Measurements from ENCODE around the gene ACTA1.
A peak's percentile ranks its signal among the peaks of the same experiment; 100 is the strongest.
"Not testable (repeated sequence)": the region's sequence is repeated elsewhere in the genome, so short reads cannot be mapped to it uniquely, and the experiment has no call there.

ACTA1 gene

GRCh38 chr1:229434005-229434640, at the start of gene ACTA1:
ACTA1 (minus strand) TSS chr1:229434094; CDS start chr1:229433115, 979 bp downstream.
- DNase-seq = peak; percentile 54

- no peak for DNase-seq
Measured at GRCh38 chr1:229482511-229482910, 48.6 kb upstream of the ACTA1 start.

- DNase-seq = no peak
Measured at GRCh38 chr1:229480495-229480894, 46.6 kb upstream of the ACTA1 start.

- DNase-seq = no peak
Measured at GRCh38 chr1:229479660-229480399, 45.9 kb upstream of the ACTA1 start.

- no peak for DNase-seq
Measured at GRCh38 chr1:229478852-229479251, 45.0 kb upstream of the ACTA1 start.

GRCh38 chr1:229475859-229476258, 42.0 kb upstream of the ACTA1 start:
- DNase-seq = not testable (repeated sequence)

GRCh38 chr1:229474509-229474908, 40.6 kb upstream of the ACTA1 start:
- no peak for DNase-seq

GRCh38 chr1:229471175-229471574, 37.3 kb upstream of the ACTA1 start:
- DNase-seq = no peak

- no peak for DNase-seq
Measured at GRCh38 chr1:229470406-229471043, 36.6 kb upstream of the ACTA1 start.

- no peak for DNase-seq
Measured at GRCh38 chr1:229466887-229467286, 33.0 kb upstream of the ACTA1 start.

- no peak for DNase-seq
Measured at GRCh38 chr1:229464672-229465071, 30.8 kb upstream of the ACTA1 start.

- DNase-seq = no peak
Measured at GRCh38 chr1:229461032-229461668, 27.3 kb upstream of the ACTA1 start.

- DNase-seq = no peak
Measured at GRCh38 chr1:229459815-229460214, 25.9 kb upstream of the ACTA1 start.

- DNase-seq = no peak
Measured at GRCh38 chr1:229457436-229457835, 23.5 kb upstream of the ACTA1 start.

GRCh38 chr1:229456016-229456415, 22.1 kb upstream of the ACTA1 start:
- DNase-seq = no peak

- DNase-seq = no peak
Measured at GRCh38 chr1:229454056-229454455, 20.2 kb upstream of the ACTA1 start.

- no peak for DNase-seq
Measured at GRCh38 chr1:229452956-229453801, 19.3 kb upstream of the ACTA1 start.

- no peak for DNase-seq
Measured at GRCh38 chr1:229448845-229449244, 15.0 kb upstream of the ACTA1 start.

GRCh38 chr1:229448354-229448753, 14.5 kb upstream of the ACTA1 start:
- DNase-seq = no peak

- DNase-seq = no peak
Measured at GRCh38 chr1:229447809-229448252, 13.9 kb upstream of the ACTA1 start.

GRCh38 chr1:229445828-229446227, 11.9 kb upstream of the ACTA1 start:
- no peak for DNase-seq

- DNase-seq = no peak
Measured at GRCh38 chr1:229440851-229441537, 7.1 kb upstream of the ACTA1 start.
